Erythroblast (primary cell): Measurements from ENCODE around the gene ZNF429.
A peak's percentile ranks its signal among the peaks of the same experiment; 100 is the strongest.
"Not testable (repeated sequence)": the region's sequence is repeated elsewhere in the genome, so short reads cannot be mapped to it uniquely, and the experiment has no call there.

Experiments used
- DNase-seq, 2 experiments: peaks; one replicate each; lab custom pipeline; 2025; lab: John Stamatoyannopoulos, UW
- GATA1 ChIP-seq: IDR thresholded peaks from 2 replicates; pipeline ENCODE4 v1.6.1; 2011; ENCODE audit warnings: low read depth, mild to moderate bottlenecking, control low read depth, low read length, moderate library complexity
- POLR2A ChIP-seq: IDR thresholded peaks from 2 replicates; pipeline ENCODE4 v1.6.1; 2011; ENCODE audit warnings: mild to moderate bottlenecking, low read length

Gene ZNF429

DNA sequence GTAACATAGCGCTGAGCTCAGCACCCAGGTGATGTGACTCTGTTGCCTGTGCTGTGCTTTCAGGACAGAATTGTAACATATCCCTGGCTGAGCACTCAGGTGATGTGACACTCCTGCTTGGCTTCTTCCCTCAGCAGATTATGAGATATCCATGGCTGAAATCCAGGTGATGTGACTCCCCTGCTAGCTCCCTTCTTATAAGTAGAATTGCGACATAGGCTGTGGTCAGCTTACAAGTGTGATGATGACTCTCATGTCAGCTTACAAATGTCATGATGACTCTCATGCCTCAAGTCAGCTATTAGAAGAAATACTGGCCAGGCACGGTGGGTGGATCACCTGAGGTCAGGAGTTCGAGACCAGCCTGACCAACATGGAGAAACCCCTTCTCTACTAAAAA is 14.3 kb upstream of the ZNF429 start:
- DNase-seq, result no peak
- TF ChIP-seq POLR2A (no peak), GATA1 (no peak)

DNA sequence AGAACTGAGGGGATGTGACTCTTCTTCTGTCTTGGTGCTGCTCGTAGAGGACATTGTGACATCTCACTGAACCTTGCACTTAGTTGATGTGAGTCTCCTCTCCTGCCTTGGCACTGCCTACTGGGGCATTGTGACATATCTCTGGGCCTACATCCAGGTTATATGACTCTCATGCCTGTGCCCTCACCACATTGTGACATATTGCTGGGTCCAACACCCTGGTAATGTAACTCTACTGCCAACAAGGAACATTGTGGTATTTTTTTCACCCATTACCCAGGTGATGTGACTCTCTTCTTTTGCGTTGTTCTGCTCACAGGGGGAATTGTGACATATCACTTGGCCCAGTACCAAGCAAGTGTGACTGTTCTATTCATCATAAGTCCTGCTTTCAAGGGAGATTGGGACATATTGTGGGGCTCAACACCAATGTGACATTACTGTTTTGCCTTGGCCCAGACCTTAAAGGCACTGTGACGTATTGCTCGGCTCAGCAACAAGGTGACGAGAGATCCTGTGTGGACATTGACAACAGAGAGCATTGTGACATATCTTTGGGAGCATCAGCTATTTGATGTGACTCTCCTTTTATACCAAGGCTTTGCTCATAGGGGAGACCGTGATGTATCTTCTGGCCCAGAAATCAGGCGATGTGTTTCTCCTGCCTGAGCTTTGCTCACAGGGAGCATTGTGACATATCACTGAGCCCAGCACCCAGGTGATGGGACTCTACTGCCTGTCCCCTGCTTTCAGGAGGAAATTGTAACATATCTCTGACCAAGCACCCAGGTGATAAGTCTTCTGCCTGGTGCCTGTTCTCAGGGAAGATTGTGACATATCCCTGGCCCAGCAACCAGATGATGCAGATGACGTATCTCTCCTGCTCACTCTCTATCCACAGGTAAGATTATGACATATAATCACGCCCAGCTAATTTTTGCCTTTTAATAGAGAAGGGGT is 12.2 kb upstream of the ZNF429 start:
- TF ChIP-seq POLR2A (no peak), GATA1 (no peak)
- DNase-seq, result no peak

DNA sequence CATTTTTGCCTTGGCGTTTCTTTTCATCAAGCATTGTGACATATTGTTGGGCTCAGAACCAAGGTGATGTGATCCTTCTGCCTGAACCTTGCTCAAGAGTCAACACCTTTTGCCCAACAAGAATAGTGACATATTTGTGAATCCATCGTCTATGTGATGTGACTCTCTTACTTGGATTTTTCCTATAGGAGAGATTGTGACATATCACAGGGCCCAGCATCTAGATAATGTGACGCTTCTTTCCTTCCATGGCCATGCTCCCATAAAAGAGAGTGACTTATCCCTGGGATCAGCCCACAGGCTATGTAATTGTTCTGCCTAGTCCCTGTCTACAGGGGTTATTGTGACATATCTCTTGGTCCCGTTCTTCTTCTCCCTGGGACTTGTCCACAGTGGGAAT is 8.5 kb upstream of the ZNF429 start:
- DNase-seq, result no peak
- TF ChIP-seq GATA1 (no peak), POLR2A (no peak)

DNA sequence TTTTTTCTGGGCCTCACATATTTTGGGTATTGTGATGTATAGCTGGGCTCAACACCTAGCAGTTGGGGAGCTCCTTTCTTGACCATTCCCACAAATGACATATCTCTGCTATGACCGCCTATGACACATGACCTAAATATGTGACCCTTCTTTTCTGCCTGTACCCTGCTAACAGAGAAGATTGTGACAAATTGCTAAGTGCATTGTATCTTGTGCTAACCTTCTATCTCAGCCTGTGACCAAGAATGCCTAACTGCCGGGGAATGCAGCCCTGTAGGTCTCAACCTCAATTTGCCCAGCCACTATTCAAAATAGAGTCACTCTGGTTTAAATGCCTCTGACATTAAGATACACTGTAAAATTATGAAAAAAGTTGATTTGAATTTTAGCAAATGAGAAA is 6.8 kb upstream of the ZNF429 start:
- no peak for DNase-seq
- no peak for TF ChIP-seq POLR2A
- TF ChIP-seq GATA1, result no peak

DNA sequence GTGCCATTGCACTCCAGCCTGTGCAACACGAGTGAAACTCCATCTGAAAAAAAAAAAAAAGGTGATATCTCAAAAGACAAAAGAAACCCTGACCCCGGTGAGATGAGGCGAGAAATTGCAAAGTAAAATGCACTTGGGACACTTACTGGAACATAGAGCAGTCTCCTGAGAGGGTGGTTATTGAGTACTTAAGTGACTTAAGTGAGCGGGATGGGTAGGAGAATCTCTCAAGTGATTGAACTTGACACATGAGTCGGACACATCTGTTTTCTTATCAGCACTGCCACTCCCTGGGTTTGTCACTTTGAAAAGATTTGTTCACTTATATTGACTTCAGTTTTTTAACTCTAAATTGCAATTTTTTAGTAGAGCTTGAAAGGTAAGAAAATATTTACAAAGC is 2.8 kb downstream of the ZNF429 start:
- no peak for DNase-seq
- TF ChIP-seq GATA1 (no peak), POLR2A (no peak)

DNA sequence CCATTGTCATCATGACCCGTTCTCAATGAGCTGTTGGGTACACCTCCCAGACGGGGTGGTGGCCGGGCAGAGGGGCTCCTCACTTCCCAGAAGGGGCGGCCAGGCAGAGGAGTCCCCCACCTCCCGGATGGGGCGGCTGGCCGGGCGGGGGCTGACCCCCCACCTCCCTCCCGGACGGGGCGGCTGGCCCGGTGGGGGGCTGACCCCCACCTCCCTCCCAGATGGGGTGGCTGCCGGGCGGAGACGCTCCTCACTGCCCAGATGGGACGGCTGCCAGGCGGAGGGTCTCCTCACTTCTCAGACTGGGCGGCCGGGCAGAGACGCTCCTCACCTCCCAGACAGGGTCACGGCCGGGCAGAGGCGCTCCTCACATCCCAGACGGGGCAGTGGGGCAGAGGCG is 5.7 kb downstream of the ZNF429 start:
- not testable (repeated sequence) for DNase-seq

DNA sequence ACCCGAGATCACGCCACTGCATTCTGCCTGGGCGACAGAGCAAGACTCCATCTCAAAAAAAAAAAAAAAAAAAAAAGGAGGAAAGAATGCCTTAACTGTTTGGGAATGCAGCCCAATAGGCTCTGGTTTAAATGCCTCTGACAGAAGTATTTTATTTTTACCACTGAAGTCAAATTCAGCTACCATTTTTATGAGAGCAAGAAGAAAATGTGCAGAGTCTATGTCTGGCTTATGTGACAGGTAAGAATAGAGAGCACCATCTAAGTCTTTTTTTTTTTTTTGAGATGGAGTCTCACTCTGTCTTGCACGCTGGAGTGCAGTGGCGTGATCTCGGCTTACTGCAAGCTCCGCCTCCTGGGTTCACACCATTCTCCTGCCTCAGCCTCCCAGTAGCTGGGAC is 7.2 kb downstream of the ZNF429 start:
- not testable (repeated sequence) for DNase-seq

DNA sequence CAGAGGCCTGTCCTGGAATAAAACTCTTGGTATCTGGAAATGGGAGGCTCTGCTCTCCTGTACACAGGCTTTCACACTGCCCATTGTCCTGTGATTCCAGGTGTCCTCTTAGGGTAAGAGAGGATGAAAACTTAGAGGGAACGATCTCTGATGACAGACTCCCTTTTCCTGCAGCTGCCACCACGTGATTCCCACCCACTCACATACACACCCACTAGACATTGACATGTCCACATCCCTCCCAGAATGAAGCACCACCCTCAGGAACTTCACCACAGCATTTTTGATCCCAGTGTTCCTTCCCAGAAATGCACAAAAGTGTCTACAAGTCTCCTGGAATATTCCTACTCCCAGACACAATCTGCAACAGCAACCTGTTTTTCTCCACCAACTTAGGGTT is 8.2 kb downstream of the ZNF429 start:
- DNase-seq, result no peak
- TF ChIP-seq POLR2A (no peak), GATA1 (no peak)

DNA sequence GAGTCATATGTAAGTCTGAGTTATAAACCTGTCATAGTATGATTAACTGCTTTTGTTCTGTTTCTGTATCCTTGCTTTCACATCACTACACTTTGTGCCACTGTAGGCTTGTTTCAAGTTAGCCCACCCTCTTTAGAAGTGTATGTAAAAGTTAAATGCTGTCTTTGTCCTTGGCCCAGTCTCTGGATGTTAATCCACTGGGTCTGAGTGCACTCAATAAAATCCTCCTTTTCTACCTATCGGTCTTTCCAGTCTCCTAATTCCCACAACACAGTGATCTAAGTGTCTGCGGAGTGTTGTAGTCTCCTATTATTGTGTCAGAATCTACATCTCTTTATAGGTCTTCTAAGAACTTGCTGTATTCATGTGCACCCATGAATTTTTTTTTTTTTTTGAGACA is 14.1 kb downstream of the ZNF429 start:
- DNase-seq, result peak; percentile 41 to 60
- TF ChIP-seq POLR2A (no peak), GATA1 (no peak)

DNA sequence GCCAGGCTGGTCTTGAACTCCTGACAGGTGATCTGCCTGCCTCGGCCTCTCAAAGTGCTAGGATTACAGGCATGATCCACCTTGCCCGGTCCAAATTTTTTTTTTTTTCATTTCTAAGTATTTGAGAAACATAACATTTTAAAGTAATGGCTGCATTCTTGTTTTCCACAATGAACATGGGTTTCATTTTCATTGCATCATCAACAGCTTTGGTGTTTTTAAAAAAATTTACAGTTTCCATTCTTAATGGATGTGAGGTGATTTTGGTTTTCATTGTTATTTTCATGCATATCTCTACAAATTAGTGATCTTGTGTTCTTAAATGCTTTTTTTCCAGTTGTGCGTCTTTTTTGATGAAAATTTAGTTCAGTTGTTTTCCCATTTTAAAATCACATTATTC is 27.5 kb downstream of the ZNF429 start:
- DNase-seq, result no peak
- TF ChIP-seq POLR2A, result no peak
- no peak for TF ChIP-seq GATA1

DNA sequence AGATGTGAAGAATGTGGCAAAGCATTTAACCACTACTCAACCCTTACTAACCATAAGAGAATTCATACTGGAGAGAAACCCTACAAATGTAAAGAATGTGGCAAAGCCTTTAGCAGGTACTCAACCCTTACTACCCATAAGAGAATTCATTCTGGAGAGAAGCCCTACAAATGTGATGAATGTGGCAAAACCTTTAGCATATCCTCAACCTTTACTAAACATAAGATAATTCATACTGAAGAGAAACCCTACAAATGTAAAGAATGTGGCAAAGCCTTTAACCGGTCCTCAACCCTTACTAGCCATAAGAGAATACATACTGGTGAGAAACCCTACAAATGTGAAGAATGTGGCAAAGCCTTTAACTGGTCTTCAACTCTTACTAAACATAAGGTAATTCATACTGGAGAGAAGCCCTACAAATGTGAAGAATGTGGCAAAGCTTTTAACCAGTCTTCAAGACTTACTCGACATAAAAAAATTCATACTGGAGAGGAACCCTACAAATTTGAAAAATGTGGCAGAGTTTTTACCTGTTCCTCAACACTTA is 31.4 kb downstream of the ZNF429 start:
- DNase-seq, result not testable (repeated sequence)

DNA sequence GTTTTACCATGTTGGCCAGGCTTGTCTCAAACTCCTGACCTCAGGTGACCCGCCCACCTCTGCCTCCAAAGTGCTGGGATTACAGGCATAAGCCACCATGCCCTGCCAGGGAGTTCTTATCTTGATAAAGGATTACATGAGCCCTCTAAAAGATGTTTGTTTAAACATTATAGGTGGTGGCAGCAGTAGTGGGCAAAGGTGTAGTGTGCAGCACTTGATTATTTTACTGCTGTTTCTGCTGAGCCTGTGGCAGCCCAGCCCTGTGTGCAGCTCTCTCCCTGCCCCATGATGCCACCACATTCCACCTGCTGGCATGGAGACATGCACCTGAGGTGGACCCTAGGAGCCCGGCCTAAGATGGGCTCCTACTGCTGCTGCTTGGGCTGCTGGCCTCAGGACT is 54.0 kb downstream of the ZNF429 start:
- no peak for DNase-seq
- TF ChIP-seq GATA1 (no peak), POLR2A (no peak)

DNA sequence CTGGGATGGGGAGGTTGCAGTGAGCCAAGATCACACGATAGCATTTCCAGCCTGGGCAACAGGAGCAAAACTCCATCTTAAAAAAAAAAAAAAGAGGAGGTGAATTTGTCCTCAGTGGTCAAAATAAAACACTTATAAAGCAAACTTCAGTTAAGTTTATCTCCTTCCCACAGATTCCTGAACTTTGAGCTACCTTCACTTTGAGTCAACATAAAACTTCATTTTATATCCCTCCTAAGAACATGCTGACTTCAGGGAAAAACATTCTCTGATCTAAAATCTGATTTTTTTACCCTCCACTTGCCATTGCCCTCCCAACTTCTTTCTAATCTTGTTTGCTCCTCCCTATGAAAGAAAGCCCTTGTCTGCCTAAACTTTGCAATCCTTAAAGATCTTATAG is 59.0 kb downstream of the ZNF429 start:
- DNase-seq, result no peak
- TF ChIP-seq POLR2A, result no peak
- TF ChIP-seq GATA1, result no peak

DNA sequence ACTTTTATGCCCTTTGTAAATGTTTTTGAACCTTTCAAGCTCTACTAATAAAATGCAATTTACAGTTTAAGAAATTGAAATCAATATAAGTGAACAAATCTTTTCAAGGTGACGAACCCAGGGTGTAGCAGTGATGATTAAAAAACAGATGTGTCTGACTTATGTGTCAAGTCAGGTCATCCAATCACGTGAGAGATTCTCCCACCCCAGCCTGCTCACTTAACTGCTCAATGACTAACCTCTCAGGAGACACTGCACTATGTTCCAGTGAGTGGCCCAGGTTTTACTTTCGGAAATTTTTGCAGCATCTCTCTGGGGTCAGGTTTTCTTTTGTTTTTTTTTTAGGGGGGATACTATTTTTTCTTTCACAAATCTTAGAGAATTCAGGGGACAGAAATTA is 60.7 kb downstream of the ZNF429 start:
- no peak for DNase-seq
- TF ChIP-seq GATA1, result no peak
- TF ChIP-seq POLR2A, result no peak

DNA sequence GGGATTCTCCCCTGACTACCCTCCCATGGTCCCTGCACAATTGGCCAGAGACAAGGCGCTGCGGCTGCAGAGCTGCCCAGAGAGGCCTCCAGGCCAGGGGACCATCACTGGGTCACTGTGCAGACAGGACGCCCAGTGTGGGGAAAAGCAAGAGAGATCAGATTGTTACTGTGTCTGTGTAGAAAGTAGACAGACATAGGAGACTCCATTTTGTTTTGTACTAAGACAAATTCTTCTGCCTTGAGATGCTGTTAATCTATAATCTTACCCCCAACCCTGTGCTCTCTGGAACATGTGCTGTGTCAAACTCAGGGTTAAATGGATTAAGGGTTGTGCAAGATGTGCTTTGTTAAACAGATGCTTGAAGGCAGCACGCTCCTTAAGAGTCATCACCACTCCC is 62.4 kb downstream of the ZNF429 start:
- DNase-seq, result not testable (repeated sequence)
